Inflammatory macrophage treated with lipopolysaccharide for 4 hours (primary cell): ENCODE results near the gene ACOXL.

Source experiments
- DNase-seq: peaks from one replicate; pipeline ENCODE4 v3.0.0-alpha.2; 2020

Gene ACOXL

DNA sequence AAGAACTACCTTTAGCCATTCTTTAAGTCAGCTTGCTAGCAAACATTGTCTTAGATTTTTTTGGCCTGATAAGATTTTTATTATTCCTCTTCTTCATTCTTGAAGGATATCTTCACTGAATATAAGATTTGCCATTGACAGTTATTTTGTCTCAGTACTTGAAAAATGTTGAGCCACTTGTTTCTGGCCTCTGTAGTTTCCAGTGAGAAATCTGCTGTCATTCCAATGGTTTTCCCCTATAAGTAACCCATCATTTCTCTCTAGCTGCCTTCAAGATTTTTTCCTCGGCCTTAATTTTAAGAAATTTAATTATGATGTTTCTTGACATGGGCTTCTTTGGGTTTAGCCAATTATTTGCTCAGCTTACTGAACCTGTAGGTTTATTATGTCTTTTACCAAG is 32.6 kb downstream of the ACOXL start:
- no peak for DNase-seq

DNA sequence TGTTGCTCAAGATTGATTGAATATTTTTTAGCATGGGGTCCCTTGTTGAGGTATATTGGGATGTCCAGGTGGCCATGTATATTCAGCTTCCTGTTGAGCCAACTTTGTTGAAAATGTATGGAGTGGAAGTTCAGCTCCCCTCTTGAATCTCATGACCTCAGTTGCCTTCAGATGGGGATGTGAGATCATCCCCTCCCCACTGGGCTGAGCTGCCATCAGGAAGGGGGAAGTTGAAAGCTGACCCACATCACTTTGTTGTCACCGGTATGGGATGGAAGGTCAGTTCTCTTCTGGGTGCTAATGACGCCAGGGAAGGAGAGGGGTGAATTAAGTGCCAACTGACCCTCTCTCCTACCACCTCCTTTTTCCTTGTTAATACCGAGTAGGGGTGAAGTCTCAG is 33.9 kb downstream of the ACOXL start:
- peak; percentile 25 for DNase-seq

DNA sequence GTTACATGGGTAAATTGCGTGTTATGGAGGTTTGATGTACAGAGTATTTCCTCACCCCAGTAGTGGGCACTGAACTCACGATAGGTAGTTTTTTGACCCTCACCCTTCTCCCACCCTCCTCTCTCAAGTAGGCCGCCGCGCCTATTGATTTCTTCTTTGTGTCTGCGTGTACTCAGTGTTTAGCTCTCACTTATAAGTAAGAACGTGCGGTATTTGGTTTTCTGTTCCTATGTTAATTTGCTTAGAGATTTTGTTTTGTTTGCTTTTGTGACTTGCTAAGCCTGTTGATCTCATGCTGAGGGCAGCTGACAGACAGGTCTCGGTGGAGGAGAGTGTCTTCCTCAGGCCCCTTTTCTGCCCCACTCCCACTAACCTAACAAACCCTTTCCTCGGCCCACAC is 36.2 kb downstream of the ACOXL start:
- no peak for DNase-seq

DNA sequence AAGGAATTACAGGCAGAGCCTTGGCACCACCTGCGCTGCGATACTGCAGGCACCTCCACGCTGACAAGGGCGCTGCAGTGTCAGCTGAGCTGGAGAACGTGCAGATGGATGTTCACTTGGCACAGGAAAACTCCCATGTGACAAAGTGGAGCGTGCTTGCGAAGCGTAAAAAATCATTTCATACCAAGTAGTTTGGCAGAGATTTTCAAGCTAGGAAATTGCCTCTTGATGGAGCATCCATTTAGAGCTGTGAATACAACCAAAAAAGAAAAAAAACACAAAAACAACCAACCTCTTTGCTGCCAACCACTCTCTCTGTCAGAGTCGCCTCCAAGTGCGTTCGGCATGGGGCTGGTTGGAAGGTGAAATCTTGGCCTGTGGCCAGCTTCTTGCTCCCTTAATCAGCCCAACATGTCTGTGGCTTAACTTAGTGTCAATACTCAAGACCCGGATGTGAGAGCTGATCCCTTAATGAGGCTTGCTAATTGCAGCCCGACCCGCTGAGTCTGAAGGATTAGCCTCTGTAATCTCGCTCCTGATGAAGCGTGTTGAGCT is 38.1 kb downstream of the ACOXL start:
- no peak for DNase-seq

DNA sequence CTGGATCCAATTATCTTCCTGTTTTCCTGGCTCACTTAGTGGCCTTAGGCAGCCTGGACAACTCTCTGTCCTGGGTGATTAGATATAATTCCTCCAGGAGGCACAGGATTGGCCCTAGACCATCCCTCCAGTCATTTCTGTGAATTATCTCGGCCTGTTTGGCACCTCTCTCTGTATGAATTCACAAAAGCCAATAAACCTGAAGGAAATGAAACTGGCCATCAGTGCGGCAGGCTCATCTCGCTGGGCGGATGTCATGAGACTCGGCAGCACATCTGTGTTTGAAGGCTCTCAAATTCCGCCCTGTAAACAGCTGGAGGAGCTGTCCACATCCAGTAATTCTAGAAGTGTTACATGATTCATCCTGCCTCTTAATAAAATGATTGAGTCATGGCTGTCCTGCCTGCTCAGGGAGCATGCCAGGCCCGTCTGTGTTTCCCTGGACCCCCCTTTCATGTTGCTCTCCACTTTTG is 38.6 kb downstream of the ACOXL start:
- no peak for DNase-seq

DNA sequence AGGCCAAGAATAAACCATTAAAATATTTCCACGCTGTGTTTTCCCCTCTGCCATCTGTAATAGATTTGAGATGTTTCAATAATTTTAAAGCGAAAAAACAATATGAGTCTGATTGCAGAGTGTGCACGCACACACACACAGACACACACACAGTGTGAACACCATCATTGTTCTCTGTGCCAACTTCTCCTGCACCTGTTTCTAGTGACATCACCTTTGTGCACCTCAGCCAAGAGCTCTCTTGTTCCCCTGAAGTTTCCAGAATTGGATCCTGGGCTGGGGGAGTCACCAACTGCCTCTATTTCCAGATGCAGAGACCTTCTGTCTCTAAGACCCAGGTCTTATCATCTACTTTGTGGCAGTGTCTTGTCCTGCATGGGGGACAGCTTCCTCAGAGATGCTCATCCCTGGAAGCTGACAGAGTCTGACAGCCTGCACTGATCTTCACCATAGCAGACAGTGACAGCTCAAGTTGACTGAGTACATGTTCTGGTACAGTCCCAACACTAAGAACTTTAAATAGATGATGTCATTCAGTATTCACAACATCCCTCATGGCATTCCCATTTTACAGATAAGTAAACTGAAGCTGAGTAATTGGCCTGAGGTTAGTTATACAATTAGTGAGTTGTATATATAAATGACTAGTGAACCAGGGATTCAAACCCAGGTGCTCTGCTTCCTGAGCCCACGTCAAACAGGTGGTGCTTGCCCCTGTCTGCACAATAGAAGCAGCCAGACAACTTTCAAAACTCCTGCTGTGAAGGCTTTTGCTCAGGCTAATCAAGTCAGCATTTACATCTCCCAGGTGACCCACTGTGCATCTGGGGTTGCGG is 39.4 kb downstream of the ACOXL start:
- DNase-seq = no peak

DNA sequence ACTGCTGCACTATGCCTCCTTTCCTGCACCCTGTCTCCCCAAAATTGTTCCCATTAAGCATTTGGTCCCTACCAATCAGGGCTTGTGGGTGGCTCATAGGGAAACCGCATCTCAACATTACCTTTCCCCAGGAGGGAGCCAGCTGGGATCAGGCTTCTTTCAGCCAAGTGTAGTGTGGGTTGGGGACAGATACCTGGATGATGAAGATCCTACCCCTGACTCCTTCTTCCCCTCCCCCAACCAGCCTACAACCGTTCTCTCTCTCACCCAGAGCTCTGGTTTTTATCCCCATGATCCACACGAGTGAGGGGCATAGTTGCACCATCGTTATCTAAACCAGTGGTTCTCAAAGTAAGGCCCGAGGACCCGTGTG is 40.0 kb downstream of the ACOXL start:
- DNase-seq = no peak

DNA sequence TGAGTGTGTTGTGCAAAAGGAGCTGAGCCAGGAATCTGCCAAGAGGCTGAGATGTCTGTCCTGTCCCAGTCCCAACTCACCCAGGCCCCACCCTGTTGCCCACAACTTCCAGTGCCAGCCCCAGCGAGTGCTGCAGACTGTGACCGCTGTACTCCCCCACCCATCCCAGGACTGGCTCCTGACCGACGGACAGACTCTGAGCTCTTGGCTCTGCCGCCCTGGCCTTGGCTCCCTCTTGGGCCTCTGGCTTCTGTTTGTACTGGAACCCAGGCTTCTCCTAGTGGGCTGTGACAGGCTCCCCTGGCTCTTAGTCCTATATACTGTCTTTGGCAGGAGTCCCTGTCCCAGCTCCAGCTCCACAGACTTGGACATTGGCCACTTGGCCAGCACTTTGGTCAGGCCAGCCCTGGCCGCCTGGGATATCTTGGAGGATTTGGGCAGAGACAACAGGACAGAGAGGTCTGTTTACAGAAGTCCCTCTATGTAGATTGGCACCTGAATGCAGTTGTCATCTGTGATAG is 41.1 kb downstream of the ACOXL start:
- DNase-seq = no peak

DNA sequence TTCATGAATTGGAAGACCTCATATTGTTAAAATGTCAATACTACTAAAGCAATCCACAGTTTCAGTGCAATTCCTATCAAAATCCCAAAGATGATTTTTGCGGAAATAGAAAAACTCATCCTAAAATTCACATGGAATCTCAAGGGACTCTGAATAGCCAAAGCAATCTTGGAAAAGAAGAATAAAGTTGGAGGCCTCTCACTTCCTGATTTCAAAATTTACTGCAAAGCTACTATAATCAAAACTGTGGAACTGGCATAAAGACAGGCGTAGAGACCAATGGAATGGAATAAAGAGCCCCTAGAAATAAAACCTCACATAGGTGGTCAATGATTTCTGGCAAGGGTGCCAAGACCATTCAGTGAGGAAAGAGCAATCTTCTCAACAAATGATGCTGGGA is 42.3 kb downstream of the ACOXL start:
- DNase-seq = no peak

DNA sequence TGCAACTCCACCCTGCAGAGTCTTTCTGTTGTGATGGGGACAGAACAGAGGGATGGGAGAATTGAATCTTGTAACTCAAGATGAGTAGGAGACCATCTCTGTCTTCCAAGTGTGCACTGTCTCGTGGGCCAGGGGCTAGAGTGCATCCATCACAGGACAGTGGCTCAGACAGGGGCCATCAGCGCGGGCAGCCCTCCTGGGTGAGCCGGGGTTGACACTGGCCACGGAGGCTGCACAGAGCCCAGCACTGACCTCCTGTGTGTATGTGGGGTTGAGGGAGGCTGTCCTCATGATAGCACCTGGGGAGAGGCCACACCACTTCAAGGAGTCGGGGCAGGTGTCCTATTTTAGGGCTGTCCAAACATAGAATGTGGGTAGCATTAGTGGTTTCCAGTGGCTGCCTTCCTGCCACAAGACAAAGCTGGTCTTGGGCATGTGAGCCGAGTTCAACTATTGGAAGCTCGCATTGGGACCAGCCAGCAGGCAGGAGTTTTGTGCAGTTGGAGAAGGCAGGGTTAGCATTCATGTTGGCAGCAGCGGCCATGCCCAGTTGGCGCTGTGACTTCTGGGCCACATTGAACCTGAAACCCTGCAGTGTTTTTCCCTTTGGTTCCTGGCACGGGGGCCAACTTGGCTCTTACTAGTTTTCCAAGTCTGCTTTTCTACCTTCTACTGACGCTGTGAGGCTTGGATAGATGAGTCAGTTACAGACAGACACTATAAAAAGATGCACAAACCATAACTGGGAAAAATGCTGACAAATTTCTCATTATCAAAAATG is 45.3 kb downstream of the ACOXL start:
- DNase-seq = no peak

DNA sequence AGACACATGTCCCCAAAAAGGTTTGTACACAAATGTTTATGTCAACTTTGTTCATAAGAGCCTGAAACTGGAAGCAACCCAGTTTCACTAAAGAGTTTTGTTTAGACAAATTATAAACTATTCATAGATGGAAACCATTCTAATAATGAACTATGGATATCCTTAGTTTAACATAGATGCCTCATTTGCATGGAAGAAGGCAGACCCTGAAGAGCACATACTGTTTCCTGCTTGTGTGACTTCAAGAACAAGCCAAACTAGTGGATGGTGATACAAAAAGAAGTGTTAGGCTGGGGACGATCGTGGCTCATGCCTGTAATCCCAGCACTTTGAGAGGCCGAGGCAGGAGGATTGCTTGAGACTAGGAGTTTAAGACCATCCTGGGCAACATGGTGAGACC is 48.1 kb downstream of the ACOXL start:
- no peak for DNase-seq

DNA sequence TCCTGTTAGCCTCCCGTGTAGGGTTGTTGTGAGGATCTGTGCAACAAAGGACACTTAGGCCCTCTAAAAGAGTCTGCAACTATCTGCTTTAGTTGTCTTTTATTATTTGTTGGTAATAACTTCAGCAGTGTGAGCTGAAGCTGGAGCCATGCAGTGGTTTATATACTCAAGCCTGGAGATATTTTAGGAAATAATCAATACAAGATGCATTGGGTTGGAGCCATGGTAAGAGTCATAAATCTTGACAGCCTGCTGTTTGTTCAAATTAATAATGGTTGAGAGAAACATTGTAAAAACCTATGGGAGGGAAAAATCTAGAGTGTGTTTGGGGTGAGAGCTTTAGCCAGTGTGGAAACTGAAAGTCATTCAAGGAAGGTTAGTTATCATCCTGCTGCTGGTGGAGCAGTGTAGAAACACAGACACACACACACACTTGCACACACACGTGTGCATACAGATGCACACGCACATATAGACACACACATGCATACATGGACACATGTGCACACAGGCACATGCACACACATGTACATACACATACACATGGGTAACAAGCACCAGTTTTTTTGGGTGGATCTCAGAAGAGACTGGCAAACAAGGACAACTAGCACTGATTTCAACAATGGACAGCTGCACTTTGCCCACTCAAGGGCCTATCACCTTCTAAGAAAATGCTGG is 51.0 kb downstream of the ACOXL start:
- no peak for DNase-seq

DNA sequence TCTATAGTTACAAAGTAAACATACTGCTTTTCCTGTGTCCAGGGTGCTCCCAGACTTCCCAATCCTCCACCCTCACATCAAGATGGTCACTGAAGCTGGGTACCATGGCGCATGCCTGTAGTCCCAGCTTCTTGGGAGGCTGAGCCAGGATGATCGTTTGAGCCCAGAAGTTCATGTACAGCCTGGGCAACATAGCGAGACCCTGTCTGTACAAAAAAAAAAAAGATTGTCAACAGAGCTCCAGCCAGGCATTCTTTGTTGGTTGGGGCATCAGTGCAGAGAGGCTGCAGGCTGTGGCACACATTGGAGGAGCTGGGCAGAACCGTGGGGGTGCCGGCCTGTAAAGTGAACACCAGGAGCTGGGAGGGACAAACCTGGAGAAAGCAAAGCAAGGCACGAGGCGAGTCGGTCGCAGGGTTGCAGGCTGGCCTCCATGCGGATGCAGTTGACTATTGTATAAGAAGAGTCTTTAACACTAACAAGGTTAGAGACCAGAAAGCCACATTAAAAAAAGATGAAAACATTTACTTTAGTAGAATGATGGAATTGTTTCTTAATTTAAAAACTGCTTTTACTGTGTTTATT is 51.8 kb downstream of the ACOXL start:
- no peak for DNase-seq

DNA sequence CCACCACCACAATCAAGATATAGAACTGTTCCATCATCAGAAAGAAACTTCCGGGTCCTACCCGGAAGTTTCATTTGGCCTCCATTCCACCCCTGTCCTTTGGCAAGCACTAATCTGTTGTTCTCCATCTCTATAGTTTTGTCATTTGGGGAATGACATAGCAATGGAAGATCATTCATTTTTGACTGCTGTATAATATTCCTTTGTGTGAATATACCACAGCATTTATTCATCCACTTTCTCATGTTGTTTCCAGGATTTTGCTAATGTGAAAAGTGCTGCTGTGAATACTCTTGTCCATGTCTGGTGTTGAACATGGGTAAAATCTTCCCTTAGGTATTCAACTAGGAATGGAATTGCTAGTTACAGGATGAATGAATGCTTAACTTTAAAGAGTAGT is 53.1 kb downstream of the ACOXL start:
- no peak for DNase-seq

DNA sequence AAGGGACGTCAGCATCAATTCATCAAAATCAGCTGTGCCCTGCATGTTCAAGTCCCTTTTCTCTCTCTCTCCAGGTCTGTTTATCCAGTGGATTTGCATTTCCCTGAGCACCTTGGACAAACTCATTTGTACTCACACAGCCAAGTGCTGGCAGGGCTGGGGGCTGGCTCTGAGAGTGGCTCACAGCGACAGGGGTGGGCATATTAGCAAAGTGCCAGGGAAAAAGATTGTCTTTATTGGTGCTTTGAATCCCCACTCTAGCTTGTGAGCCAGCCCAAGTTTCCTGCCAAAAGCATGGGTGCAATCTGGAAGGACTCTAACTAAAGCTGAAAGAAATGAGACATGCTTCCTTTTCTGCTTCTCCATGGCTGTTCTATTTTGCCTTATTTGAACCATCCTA is 56.6 kb downstream of the ACOXL start:
- no peak for DNase-seq

DNA sequence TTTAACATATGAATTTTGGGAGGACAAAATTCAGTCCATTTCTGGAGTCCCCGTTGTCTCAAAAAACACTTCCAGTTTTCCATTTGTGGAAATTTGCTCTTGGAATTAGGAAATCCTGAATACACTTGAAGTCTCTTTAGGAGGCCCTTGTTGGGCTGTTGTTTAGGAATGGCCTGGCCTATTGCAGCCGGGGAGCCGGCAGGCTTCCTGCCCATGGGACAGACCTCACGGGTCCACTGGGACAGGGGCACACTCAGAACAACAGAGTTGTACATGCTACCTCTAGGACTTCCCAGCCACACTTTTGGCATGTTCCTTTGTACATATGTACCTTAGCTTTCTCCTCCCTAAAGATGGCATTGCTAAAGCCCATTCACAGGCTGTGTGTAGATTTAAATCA is 57.3 kb downstream of the ACOXL start:
- no peak for DNase-seq

DNA sequence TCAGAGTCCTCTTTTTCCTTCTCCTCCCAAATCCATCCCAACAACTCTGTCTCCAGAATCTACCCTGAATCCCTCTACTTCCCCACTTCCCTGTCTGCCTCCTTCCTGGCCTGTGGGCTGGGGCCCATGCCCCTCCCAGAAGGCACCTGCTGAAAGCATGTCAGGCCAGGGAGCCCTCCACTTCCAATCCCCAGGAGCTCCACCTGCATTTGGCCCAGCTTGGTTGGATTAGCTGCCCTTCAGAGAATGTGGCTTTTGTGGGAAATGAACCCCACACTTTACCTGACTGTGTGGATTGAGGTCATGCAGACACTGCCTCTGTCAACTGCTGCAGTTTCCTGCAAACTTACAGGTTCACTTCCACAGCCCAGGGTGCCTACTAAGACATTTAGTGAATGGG is 58.5 kb downstream of the ACOXL start:
- DNase-seq = no peak

DNA sequence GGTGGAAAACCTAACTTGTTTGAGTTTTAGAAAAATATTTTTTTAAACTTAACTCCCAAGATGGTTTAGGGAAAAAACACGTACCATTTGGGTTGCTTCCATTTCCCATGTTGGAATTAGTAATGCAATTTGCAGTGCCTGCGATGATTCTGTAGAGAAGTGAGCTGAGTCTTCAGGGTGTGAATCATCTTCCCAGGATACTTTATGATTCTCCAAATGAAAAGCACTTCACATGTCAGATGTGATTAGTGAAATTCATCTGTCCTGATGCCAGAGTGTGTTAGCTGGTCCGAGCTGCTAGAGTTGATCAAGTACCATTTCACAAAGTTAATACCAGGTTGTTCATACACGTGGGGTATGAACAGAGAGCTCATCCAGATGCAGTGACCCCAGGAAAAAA is 59.1 kb downstream of the ACOXL start:
- no peak for DNase-seq

DNA sequence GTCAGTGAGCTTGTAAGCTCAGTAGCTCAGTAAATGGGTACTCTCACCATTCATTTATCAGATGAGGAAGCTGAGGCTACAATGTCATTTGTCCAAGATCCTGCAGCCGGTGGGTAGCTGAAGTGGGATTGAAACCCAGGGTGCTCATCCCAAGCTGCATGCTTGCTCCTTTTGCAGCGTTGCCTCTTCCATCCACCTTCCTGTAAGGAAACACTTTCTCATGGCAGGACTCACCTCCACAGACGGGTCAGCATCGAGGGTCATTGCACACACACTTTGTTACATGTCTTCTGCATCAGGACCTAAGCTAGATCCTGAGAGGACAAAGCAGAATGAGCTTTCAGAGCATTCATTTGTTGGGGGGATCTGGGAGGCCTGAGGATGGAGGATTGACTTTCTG is 60.7 kb downstream of the ACOXL start:
- DNase-seq = no peak

DNA sequence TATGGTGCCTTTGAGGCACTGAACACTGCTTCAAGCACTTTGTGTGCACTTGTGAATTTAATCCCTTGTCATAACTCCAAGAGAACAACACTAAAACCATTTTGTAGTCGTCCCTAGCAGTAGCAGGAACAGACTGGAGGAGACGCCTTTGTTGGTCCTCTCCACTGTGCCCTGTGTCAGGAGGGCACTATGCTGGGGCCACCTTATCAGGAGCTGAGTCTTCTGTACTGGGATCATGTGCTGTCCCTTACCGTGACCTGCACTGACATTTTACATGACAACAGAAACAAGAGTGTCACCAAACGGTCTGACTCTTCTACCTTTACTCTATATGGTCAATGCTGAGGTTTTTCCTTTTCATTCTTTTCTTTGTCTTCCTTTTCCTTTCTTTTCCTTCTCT is 62.0 kb downstream of the ACOXL start:
- no peak for DNase-seq

DNA sequence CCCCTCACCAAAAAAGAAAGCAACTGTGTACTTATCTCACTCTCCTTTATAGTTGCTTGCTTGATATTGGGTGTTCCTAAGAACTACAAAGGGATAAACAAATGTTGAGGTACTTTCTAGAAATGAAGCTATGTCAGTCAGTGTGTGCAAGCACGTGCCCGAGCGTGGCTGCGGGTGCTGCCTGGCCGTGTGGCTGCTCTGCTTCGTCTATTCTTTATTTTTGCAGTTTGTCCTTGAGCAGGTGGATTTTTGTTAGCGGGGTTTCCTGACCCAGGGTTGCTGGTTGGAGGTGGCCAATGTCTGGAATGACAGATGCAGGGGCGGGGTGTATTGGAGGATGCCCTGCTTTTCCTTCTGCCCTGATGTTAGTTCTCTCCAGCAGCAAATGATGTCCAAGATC is 62.6 kb downstream of the ACOXL start:
- DNase-seq = no peak

DNA sequence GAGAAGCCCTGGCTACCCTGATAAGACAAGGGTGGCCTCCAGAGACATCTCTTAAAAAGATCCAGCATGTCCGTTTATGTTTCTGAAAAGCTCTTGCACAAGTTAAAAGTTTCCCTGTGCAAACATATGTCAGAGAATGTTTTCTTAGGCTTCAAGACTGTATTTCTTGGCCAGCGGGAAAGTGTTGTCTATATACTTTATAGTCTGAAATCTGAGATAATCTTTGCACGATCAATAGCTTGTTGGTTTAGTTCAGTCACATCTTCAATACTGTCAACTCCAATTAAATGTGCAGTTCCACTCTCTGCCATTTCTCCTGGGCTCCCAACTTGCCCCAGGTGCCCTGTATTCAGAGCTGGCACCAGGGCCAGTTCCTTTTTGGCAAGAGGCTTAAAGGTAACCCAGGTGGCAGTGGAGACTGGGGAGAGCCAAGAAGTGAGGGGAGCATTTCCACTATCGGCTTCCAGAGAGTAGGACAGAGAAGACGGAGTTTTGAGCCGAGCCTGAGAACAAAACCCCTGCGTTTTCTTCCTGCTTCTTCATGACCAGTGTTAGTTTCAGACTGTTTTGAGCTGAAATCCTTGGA is 64.4 kb downstream of the ACOXL start:
- DNase-seq = no peak

DNA sequence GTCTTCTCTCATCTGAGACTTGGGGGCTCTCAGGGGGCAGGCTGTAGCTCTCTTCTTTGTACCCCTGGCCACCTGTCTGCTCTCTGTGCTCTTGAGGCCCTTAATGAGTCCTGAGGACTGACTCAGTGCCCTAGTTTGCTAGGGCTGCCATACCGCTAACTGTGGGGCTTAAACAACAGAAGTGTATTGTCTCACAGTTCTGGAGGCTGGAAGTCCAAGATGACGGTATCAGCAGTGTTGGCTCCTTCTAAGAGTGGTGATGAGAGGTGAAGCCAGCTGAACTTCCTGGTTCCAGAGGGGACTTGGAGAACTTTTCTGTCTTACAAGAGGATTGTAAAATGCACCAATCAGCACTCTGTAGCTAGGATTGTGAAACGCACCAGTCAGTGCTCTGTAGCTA is 67.0 kb downstream of the ACOXL start:
- no peak for DNase-seq
